Measurements from ENCODE around the gene CAPN14. TPM values are rescaled to one million over a fixed set of nuclear protein-coding genes. Genes with fewer than 3 reads are reported as not detected.

CAPN14 gene
- total RNA-seq, 4 donors from 2014 or later: 124 to 316 (median 198) TPM

- peaks cover 0 to 27% (median 0%) of the 10 kb centered on the region in 3 donors for H3K36me3 ChIP-seq
- no peaks in the 10 kb centered on the region for H3K9me3 ChIP-seq
- H3K27ac ChIP-seq: peak overlapping the region; percentile 79 to 93 (median 88)
- DNase-seq: no peak
- peak overlapping the region in 3 of 4 donors; percentile 20 to 43 (median 25) for H3K4me3 ChIP-seq
- intact Hi-C loops (cut with DNase I): no loop called here
- TF ChIP-seq POLR2A (IDR thresholded peaks at IDR 0.05) (no peak), CTCF (IDR thresholded peaks at IDR 0.05) (no peak)
- no peaks in the 10 kb centered on the region for H3K27me3 ChIP-seq
- WGBS, 2 donors: 40 to 46% methylated on average over 12 to 14 of the region's 19 CpGs
- peaks cover 29 to 81% (median 44%) of the 10 kb centered on the region in 3 donors for H3K4me1 ChIP-seq
These were observed 37.2 kb upstream of the CAPN14 start for GRCh38 chr2:31254237-31255203.

- intact Hi-C loops (cut with DNase I): no loop called here
- Histone ChIP-seq H3K4me1 (peaks cover 29 to 91% (median 44%) of the 10 kb centered on the region in 3 donors), H3K27me3 (no peaks in the 10 kb centered on the region), H3K27ac (peak overlapping the region; percentile 79 to 93 (median 88)), H3K4me3 (peak overlapping the region in 3 of 4 donors; percentile 20 to 43 (median 25)), H3K36me3 (peaks cover 0 to 33% (median 0%) of the 10 kb centered on the region in 3 donors), H3K9me3 (no peaks in the 10 kb centered on the region)
- no peak for DNase-seq
- WGBS, 2 donors: 35 to 62% methylated on average over 2 to 4 of the region's 13 CpGs
- peak in 2 of 4 donors; percentile 9 to 28 for TF ChIP-seq POLR2A (IDR thresholded peaks at IDR 0.05)
- peak in 2 of 6 experiments; percentile 9 to 24 for TF ChIP-seq CTCF (IDR thresholded peaks at IDR 0.05)
These were observed 36.2 kb upstream of the CAPN14 start for GRCh38 chr2:31253356-31254131.

GRCh38 chr2:31251851-31252250 lies 34.5 kb upstream of the CAPN14 start:
- H3K36me3 ChIP-seq: peaks cover 0 to 38% (median 0%) of the 10 kb centered on the region in 3 donors
- no peak overlapping the region for H3K4me3 ChIP-seq
- peak overlapping the region; percentile 79 to 93 (median 88) for H3K27ac ChIP-seq
- H3K27me3 ChIP-seq: no peaks in the 10 kb centered on the region
- no peaks in the 10 kb centered on the region for H3K9me3 ChIP-seq
- intact Hi-C loops (cut with DNase I): no loop called here
- TF ChIP-seq POLR2A (IDR thresholded peaks at IDR 0.05) (no peak), CTCF (IDR thresholded peaks at IDR 0.05) (no peak)
- peaks cover 25 to 87% (median 41%) of the 10 kb centered on the region in 3 donors for H3K4me1 ChIP-seq
- WGBS, 2 donors: 78 to 86% methylated on average over 3 to 6 of the region's 6 CpGs
- no peak for DNase-seq

- TF ChIP-seq CTCF (IDR thresholded peaks at IDR 0.05) (no peak), POLR2A (IDR thresholded peaks at IDR 0.05) (no peak)
- Histone ChIP-seq H3K4me3 (peak overlapping the region in 1 of 4 donors; percentile 11), H3K27me3 (no peaks in the 10 kb centered on the region), H3K27ac (peak overlapping the region in 3 of 4 donors; percentile 1 to 93 (median 91)), H3K36me3 (peaks cover 0 to 43% (median 0%) of the 10 kb centered on the region in 3 donors), H3K9me3 (no peaks in the 10 kb centered on the region), H3K4me1 (peaks cover 19 to 78% (median 35%) of the 10 kb centered on the region in 3 donors)
- DNase-seq: no peak
- intact Hi-C loops (cut with DNase I): no loop called here
- 60% methylated on average over 1 of the region's 3 CpGs; no CpG with 5 or more reads in 1 of the 2 donors for WGBS, 2 donors
These were observed 33.7 kb upstream of the CAPN14 start for GRCh38 chr2:31251018-31251417.
